Activated naive CD8-positive, alpha-beta T cell treated with anti-CD3 and anti-CD28 coated beads, Interleukin-2, amount 50 U/mL, for 16 hours (primary cell): ENCODE data around the gene NT5DC4.

ENCODE experiments used
- DNase-seq: peaks from one replicate; pipeline ENCODE4 v3.0.0-alpha.2; 2020; ENCODE audit warnings: low read depth, low spot score

Gene NT5DC4

GRCh38 chr2:112752667-112753066 is 31.8 kb downstream of the NT5DC4 start:
- DNase-seq = no peak

DNA sequence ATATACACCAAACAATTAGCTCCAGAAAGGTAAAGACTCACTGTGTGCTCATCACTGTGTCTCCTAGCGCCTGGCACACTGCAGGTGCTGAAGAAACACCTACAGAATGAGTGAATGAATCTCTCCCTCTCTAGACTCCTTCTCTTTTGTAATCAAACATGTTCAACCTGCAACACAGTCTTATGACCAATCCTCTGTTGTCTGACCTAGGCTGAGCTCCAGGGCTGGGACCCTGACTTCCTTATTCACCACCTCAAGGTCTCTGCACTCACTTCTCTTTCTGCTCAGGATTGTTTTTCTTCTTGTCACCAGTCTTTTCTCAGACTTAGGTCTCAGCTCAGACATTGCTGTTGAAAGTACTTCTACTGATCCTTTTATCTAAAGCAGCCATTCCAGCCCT is 33.7 kb downstream of the NT5DC4 start:
- no peak for DNase-seq

DNA sequence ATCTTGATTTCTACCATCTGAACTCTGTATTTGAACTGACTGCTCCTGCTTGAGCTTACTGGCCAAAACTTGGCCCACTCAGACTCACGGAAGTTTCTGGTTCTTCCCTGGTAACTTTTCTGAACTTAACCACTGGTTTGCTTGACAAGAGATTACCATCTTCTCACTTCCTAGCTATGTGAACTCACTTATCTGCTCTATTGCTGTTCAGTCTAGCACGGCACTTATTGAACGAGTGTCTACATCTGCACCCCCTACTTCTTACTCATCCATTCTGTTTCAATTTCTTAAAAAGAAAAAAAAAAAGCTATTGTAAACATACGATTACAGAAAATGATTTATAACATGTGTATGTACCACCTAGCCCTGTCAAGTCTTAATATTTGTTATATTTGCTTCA is 34.6 kb downstream of the NT5DC4 start:
- DNase-seq = no peak

GRCh38 chr2:112756207-112756606 is 35.4 kb downstream of the NT5DC4 start:
- DNase-seq = no peak

GRCh38 chr2:112757265-112757664 is 36.4 kb downstream of the NT5DC4 start:
- DNase-seq = no peak

DNA sequence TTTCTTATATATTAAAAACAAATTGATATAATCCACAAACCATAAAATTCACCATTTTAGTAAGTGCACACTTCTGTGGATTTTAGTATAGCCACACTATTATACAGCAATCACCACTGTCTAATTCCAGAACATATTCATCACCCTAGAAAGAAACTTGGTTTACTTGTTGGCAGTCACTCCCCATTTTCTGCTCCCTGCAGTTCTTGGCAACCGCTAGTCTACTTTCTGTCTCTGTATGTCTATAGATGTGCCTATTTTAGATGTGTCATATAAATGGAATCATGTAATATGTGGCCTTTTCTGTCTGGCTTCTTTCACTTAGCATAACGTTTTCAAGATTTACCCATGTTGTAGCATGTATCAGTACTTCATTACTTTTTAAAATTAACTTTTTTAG is 37.9 kb downstream of the NT5DC4 start:
- no peak for DNase-seq

- DNase-seq = no peak
These were observed 39.3 kb downstream of the NT5DC4 start for GRCh38 chr2:112760149-112760548.

DNA sequence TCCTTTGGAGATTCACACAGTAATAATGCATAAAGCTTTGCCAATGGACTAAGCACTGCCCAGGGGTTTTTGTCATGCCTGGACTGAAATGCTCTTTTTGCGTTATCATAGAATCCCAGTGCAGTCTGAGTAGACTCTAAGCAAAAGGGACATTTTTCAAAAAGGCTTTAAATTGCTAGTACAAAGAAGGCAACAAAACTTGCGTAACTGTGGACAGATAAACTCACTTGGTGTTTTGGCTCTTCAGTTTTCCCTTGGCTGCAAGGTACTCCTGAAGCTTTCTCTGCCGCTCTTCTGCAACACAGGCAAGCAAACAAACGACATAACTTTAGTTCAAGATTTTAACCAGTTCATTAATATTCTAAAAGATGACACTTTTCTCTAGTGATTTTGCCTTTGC is 41.5 kb downstream of the NT5DC4 start:
- no peak for DNase-seq

DNA sequence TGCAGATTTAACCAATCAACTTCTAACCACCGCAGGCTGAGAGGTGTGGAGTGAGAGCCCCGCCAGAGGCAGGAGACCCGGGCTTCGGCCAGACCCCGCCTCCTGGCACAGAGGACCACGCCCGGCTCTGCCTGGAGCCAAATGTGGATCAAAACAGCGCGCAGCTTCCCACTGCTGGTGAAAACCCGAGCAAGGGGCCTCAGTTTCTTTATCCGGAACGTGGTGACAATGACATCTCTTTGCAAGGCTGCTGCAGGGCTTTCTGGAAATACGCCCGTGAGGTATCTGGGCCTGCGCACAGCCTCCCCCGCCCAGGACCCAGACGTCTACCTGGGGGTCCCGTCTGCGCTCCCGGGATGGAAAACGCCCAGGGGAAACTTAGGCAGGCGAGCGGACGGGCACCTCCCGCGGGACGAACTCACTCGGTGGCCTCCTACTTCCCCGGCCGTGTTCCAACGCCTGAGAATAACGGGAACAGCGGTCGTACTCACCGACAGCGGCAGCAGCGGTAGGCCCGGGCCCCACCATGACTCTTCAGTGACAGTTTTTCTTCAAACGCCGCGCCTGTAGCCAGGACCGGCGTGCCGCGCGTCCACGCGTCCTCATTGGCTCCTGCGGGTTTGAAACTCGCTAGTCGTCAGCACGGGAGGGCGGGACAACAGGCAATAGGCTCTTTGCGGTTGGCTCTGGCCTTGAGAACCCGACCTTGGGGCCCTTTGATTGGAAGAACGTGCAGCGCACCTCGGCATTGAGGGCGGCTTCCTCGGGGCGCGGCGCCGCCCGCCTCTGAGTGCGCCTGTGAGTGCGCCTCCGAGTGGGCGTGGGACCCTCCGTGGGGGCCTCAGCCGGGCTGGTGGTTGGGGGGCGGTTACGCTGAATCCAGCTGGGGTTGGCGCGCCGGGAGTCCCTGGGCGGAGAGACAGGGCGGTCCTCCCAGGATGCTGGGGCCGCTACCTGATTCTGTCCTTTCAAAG is 43.5 kb downstream of the NT5DC4 start, which contains the start of gene CKAP2L:
CKAP2L (minus strand) TSS at position 539 of the 974 bp plus-strand sequence; CDS start at position 528, 11 bp downstream.
- DNase-seq = peak; percentile 86

DNA sequence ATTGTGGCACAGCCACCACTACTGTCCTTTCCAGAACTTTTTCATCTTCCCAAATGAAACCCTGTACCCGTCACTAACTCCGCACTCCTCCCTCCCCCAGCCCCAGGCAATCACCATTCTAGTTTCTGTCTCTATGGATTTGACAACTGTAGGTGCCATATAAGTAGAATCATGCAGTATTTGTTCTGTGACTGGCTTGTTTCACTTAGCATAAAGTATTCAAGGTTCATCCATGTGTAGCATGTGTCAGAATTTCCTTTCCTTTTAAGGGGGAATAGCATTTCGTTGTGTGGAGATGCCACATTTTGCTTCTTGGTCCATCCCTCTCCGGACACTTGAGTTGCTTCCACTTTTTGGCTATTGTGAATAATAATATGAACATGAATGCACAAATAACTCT is 44.4 kb downstream of the NT5DC4 start:
- DNase-seq = no peak

DNA sequence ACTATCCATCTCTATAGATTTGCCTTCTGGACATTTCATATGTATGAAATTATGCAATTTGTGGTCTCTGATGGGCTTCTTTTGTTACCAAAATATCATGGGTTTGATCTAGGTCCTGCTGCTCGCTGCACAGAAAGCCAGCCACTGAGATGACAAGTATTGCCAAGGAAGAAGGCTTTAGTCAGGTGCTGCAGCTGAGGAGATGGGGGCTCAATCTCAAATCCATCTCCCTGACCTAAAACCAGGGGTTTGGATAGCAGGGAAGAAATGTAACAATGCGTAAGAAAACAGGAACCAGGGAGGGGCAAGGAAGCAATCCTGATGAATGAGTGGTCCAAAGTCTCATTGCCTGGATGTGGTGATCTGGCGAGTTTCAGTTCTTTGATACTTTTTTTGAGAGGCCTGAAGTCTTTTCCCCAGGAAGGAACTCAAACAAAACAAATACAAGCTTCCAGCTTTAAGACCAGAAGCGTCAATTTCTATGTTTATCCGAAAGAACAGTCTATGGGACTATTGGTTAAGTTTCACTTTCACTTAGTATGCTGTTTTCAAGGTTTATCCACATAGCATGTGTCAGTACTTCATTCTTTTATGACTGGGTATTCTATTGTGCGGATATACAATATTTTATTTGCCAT is 47.0 kb downstream of the NT5DC4 start:
- DNase-seq = no peak

GRCh38 chr2:112768432-112768831 is 47.6 kb downstream of the NT5DC4 start:
- DNase-seq = no peak

DNA sequence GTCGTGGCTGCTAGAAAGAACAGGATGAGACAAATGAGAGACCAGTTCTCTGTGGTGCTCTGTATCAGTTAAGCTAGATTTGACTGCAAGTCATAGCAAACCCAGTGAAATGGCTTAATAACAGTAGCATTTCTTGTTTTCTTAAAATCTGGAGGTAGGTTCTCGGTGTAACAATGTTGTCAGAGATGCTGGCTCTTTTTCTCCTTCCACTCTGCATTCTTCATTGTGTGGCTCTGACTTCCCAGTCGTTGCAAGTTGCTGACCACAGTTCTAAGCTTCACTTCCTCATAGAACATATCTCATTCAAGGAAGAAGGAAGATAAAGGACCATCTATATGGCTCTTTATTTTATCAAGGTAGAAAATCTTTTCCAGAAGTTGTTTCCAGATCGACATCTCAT is 51.5 kb downstream of the NT5DC4 start:
- no peak for DNase-seq

DNA sequence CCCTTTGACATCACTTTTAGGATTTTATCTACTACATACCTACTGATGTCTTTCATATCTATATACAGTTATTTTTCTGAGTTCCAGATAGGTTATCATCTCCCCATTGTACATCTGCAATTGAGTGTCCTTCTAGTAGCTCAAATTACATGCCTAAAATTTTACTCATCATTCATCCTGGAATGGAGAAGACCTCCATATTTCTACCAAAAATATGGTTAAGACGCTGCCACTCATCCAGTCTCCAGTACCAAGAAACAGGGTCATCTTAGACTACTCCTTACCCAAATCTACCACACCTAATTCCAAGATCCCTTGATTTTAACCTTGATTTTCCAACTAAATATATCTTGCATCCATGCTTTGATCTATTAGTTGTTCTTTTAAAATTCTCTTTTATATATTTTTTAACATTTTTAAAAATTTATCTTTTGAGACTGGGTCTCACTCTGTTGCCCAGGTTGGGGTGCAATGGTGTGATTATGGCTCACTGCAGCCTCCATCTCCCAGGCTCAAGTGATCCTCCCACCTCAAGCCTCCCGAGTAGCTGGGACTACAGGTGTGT is 52.2 kb downstream of the NT5DC4 start:
- DNase-seq = no peak

- no peak for DNase-seq
These were observed 52.7 kb downstream of the NT5DC4 start for GRCh38 chr2:112773556-112773955.

GRCh38 chr2:112774536-112775285 is 53.9 kb downstream of the NT5DC4 start:
- DNase-seq = no peak

- no peak for DNase-seq
These were observed 55.3 kb downstream of the NT5DC4 start for GRCh38 chr2:112776113-112776512.

GRCh38 chr2:112777036-112777435 is 56.2 kb downstream of the NT5DC4 start:
- no peak for DNase-seq

GRCh38 chr2:112779598-112779997 is 58.8 kb downstream of the NT5DC4 start:
- DNase-seq = no peak

- DNase-seq = no peak
These were observed 61.5 kb downstream of the NT5DC4 start for GRCh38 chr2:112782234-112782799.

DNA sequence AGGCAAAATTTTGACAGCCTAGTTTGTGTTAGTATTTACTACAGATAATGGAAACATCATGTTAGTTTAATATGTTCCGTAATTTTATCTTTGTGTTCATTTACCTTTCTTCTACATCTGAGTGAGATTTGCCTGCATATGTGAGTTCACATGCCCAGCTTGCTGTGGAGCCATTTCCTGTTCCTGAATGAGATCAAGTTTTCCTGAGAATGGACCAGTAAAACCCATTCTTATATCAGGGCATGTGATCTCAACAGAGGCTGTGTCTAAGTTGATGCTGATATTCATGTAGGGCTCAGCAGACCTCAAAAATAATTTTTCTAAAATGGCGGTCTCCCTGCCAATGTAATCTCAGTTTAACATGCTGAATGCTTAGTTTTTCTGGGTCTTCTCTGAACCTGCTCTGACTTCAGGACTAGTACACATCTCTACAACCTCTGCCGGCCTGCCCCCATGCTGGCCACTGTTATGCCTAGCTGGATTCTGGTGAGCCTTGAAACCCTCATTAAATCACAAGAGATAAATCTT is 62.4 kb downstream of the NT5DC4 start:
- DNase-seq = no peak
